CD4-positive, alpha-beta T cell treated with Interleukin-2 at 100 ng/mL for 4 hours (primary cell): ENCODE data around the gene PCDHA2.
"Not testable (repeated sequence)": the region's sequence is repeated elsewhere in the genome, so short reads cannot be mapped to it uniquely, and the experiment has no call there.

Experiments
- DNase-seq: peaks from one replicate; pipeline ENCODE4 v3.0.0-alpha.2; 2020; ENCODE audit warnings: low spot score

The PCDHA2 gene

GRCh38 chr5:140821375-140822280 is 27.0 kb downstream of the PCDHA2 start, which contains the start of gene PCDHA5:
Gene PCDHA5, plus strand, starts transcription at chr5:140821613.
- no peak for DNase-seq

- no peak for DNase-seq
These were observed 27.6 kb downstream of the PCDHA2 start for GRCh38 chr5:140822281-140822629.

GRCh38 chr5:140822969-140823368 is 28.3 kb downstream of the PCDHA2 start:
- DNase-seq = not testable (repeated sequence)

- DNase-seq = no peak
These were observed 28.8 kb downstream of the PCDHA2 start for GRCh38 chr5:140823475-140823874.

- DNase-seq = no peak
These were observed 33.2 kb downstream of the PCDHA2 start, which contains the start of gene PCDHA6 for GRCh38 chr5:140827704-140828361. Gene PCDHA6, plus strand, starts transcription at chr5:140827960. Its CDS starts 132 bp downstream, at chr5:140828092.

- no peak for DNase-seq
These were observed 33.7 kb downstream of the PCDHA2 start for GRCh38 chr5:140828362-140828737.

GRCh38 chr5:140829511-140830501 is 35.2 kb downstream of the PCDHA2 start:
- not testable (repeated sequence) for DNase-seq

- no peak for DNase-seq
These were observed 39.3 kb downstream of the PCDHA2 start, which contains the start of gene PCDHA7 for GRCh38 chr5:140833993-140834392. Gene PCDHA7, plus strand, starts transcription at chr5:140834269. Its CDS starts 115 bp downstream, at chr5:140834384.

- DNase-seq = not testable (repeated sequence)
These were observed 39.9 kb downstream of the PCDHA2 start for GRCh38 chr5:140834439-140835008.

- DNase-seq = no peak
These were observed 41.2 kb downstream of the PCDHA2 start for GRCh38 chr5:140835622-140836510.

- DNase-seq = peak; percentile 1
These were observed 46.6 kb downstream of the PCDHA2 start, which contains the start of gene PCDHA8 for GRCh38 chr5:140840978-140841962. Gene PCDHA8, plus strand, starts transcription at chr5:140841187. Its CDS starts 135 bp downstream, at chr5:140841322.

GRCh38 chr5:140842798-140843733 is 48.4 kb downstream of the PCDHA2 start:
- DNase-seq = no peak
